GM19397 (cell line): Measurements from ENCODE around the gene ANO10.

Experiments used
- ATAC-seq: cut with Tn5 transposase; IDR thresholded peaks from one replicate; pipeline ENCODE4 v1.9.1; 2021; ENCODE audit warnings: mild to moderate bottlenecking, moderate library complexity; ENCODE audit not compliant: unreplicated experiment

Gene ANO10

GRCh38 chr3:43326891-43327581, 294.8 kb downstream of the ANO10 start:
- ATAC-seq = no peak

GRCh38 chr3:43323541-43323940, 298.3 kb downstream of the ANO10 start:
- ATAC-seq = no peak

- ATAC-seq = no peak
Measured at GRCh38 chr3:43320288-43320687, 301.5 kb downstream of the ANO10 start.

- no peak for ATAC-seq
Measured at GRCh38 chr3:43319794-43320193, 302.0 kb downstream of the ANO10 start.

GRCh38 chr3:43319376-43319775, 302.4 kb downstream of the ANO10 start:
- no peak for ATAC-seq

- ATAC-seq = no peak
Measured at GRCh38 chr3:43317461-43318316, 304.1 kb downstream of the ANO10 start.

GRCh38 chr3:43316783-43317460, 304.9 kb downstream of the ANO10 start:
- no peak for ATAC-seq
